Activated effector memory CD4-positive, alpha-beta T cell treated with anti-CD3 and anti-CD28 coated beads, Interleukin-2, amount 50 U/mL, for 16 hours (primary cell): ENCODE measurements around the gene LARP4B.

Experiments used
- DNase-seq: peaks from one replicate; pipeline ENCODE4 v3.0.0-alpha.2; 2020

The LARP4B gene

GRCh38 chr10:923844-924523, 7.5 kb downstream of the LARP4B start:
- no peak for DNase-seq

- no peak for DNase-seq
Observed at GRCh38 chr10:921471-922414, 9.8 kb downstream of the LARP4B start.

- no peak for DNase-seq
Observed at GRCh38 chr10:920450-920849, 11.1 kb downstream of the LARP4B start.

- no peak for DNase-seq
Observed at GRCh38 chr10:919481-919880, 12.0 kb downstream of the LARP4B start.

GRCh38 chr10:917999-918398, 13.5 kb downstream of the LARP4B start:
- DNase-seq: no peak

GRCh38 chr10:917416-917720, 14.1 kb downstream of the LARP4B start:
- DNase-seq: no peak

GRCh38 chr10:916716-917415, 14.6 kb downstream of the LARP4B start:
- DNase-seq: no peak

GRCh38 chr10:909831-910230, 21.7 kb downstream of the LARP4B start:
- no peak for DNase-seq

- no peak for DNase-seq
Observed at GRCh38 chr10:905972-906371, 25.5 kb downstream of the LARP4B start.

GRCh38 chr10:905503-905902, 26.0 kb downstream of the LARP4B start:
- DNase-seq: no peak

- no peak for DNase-seq
Observed at GRCh38 chr10:904403-904802, 27.1 kb downstream of the LARP4B start.

GRCh38 chr10:898141-898540, 33.4 kb downstream of the LARP4B start:
- DNase-seq: no peak

- no peak for DNase-seq
Observed at GRCh38 chr10:896982-897381, 34.5 kb downstream of the LARP4B start.

GRCh38 chr10:895324-895723, 36.2 kb downstream of the LARP4B start:
- DNase-seq: no peak

GRCh38 chr10:878895-879294, 52.6 kb downstream of the LARP4B start:
- DNase-seq: no peak

- no peak for DNase-seq
Observed at GRCh38 chr10:878333-878759, 53.2 kb downstream of the LARP4B start.

GRCh38 chr10:876438-876837, 55.1 kb downstream of the LARP4B start:
- no peak for DNase-seq

- DNase-seq: no peak
Observed at GRCh38 chr10:873020-873419, 58.5 kb downstream of the LARP4B start.

GRCh38 chr10:871951-872403, 59.5 kb downstream of the LARP4B start:
- no peak for DNase-seq

- DNase-seq: no peak
Observed at GRCh38 chr10:870564-871166, 60.8 kb downstream of the LARP4B start.

GRCh38 chr10:869171-869570, 62.3 kb downstream of the LARP4B start:
- no peak for DNase-seq

- no peak for DNase-seq
Observed at GRCh38 chr10:867807-868206, 63.7 kb downstream of the LARP4B start.

GRCh38 chr10:866577-866941, 64.9 kb downstream of the LARP4B start:
- no peak for DNase-seq
